Measurements from ENCODE around the gene PAGE1.
"Not testable (repeated sequence)": the region's sequence is repeated elsewhere in the genome, so short reads cannot be mapped to it uniquely, and the experiment has no call there.

PAGE1 gene

GRCh38 chrX:49695276-49696180, at the start of gene PAGE1:
Gene PAGE1 (minus strand): TSS chrX:49695984. CDS start chrX:49694770, 1,214 bp downstream.
- DNase-seq (ENCODE audit: low spot score), result no peak

DNA sequence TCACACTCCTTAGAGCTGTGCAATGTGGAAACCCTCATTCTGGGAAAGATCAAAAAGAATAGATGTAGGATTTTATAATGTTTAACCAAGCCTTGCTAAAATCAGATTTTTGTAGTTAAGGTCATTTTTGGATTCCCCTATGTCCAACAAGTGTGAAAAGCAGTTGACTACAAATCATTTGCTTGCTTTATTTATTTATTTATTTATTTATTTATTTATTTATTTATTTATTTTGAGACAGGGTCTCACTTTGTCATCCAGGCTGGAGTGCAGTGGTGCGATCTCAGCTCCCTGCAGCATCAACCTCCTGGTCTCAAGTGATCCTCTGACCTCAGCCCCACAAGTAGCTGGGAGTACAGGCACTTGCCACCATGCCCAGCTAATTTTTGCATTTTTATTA, 45.7 kb upstream of the PAGE1 start:
- not testable (repeated sequence) for DNase-seq (ENCODE audit: low spot score)

DNA sequence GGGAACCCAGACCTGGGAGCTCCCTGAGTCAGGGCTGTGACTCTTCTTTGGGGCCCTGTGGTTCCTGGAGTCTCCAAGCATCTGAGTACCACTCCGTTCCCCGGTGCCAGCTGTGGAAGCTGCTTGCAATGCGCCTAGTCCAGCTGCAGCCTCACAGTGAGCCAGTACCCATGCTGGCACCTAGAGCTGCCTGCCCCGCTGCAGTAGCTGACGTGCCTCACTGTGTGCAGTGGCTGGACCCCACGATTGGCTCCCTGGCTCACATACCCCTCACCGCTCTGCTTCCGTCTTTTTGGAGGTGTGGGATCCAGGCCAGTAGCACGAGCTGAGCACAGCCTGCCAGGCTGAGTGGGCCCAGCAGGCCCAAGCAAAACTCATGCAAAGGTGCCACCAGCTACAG, 32.1 kb upstream of the PAGE1 start:
- DNase-seq (ENCODE audit: low spot score), result no peak

DNA sequence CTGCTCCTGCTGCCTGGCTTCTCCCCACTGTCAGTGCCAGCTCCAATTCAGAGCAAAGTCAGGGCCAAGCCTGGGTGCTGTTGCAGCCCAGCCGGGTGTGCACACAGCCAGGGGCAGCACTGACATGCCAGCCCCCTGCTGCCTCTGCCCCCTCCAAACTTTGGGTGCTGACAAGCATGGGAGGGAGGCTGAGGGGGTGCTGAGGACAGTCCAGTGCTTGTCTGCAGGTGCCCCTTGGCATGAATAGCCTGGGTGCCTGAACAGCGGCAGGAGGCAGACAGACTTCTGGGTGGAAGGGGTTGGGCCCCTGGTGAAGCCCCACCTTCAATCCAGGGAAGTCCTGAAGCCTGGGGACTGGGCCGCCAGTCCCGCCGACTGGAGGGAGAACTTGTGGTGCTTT, 31.2 kb upstream of the PAGE1 start:
- no peak for DNase-seq (ENCODE audit: low spot score)

GRCh38 chrX:49725923-49726904, 30.4 kb upstream of the PAGE1 start:
- DNase-seq (ENCODE audit: low spot score), result no peak

- DNase-seq (ENCODE audit: low spot score), result no peak
Measured at GRCh38 chrX:49725401-49725800, 29.6 kb upstream of the PAGE1 start.

- DNase-seq (ENCODE audit: low spot score), result not testable (repeated sequence)
Measured at GRCh38 chrX:49720106-49720505, 24.3 kb upstream of the PAGE1 start.

DNA sequence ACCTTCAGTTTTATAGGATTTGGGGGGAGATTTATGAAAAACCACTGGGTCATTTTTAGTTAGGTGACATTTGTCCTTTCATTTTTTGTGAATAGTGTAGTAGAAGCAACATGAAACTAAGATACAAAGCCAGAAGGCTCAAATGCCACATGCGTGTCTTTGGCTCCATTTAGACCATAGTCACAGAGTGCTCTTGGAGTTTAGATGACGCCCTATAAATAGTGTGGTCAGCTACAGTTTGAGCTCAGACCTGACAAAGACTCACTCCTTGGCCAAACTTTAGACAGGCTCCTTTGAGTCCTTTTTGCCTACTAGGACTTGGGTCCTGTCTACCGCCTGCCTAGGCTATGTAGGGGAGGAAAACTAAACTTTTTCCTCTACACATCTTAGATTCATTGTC, 16.8 kb upstream of the PAGE1 start:
- no peak for DNase-seq (ENCODE audit: low spot score)

DNA sequence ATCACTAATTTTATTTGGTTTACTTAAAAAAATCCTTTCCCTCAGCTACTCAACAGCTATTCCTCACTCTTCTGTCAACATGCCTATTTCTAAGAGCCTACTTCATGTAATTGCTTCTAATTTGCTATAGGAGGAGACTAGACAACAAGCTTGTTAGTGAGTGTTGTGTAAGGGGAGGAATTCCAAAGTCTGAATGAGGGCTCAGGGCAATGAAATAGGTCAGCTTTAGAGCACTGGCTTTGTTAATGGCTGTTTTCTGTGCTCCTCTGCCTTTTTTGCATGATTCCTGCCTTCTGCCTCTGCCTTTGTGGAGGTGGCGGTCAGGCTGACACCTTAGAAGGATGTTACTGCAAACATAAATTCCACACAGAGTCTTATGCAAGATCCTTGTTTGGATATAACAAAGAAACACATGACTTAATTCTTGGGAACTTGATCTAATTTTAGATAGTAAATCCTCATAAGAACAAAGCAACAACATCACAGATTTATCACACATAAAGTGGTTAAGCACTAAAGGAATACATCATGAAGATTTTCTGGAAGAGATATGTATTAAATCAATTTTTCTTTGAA, 15.0 kb upstream of the PAGE1 start:
- DNase-seq (ENCODE audit: low spot score), result no peak

DNA sequence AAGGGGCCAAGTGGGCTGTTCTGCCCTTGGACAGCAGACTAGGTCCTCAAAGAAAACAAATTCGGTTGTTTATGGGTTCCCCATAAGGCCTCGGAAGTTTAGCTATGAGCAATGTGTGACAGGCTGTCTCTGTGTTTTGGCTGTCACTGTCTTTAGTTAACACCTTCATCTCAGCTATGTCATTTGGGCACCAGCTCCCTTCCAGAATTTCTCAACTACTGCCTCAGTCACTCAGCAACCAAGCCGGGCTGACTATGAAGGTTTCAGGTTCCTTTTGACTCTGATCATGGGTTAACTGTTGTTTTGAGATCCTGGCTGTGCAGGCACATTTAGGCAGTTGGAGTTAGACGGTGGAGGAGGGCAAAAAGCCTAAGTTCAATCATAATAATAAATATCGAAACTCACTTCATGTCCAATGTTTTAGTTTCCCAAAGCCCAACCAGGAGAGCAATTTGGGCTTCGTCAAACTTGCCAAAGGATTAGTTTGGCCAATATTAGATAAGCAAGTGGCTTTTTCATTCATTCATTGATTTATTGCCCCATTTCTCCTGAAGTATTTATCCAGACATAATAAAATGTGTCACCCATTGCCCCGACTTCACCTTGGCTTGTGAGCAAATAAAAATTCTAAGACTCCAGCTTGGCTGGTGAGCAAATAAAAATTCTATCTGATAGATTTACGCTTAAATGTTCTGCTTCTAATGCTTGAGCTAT, 9.1 kb upstream of the PAGE1 start:
- DNase-seq (ENCODE audit: low spot score), result no peak

DNA sequence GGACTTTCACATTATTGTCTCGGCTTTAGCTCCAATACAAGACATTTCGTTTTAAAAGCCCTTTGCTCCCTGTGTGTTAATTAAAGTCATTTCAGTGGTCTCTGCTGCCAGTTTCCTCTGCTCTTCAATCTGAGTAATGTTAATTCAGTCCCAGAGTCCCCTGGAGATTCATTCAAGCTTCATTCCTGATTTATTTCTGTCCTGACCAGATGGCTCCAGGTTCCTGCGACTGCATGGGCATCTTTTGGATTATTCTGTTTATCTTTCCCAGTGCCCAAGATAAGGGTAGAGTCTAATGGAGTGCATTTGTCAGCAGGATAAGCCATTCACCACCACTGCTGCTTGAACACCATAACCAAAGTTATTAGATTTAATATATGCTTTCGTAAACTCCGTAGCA, 6.1 kb upstream of the PAGE1 start:
- DNase-seq (ENCODE audit: low spot score), result no peak

GRCh38 chrX:49701323-49701722, 5.5 kb upstream of the PAGE1 start:
- DNase-seq (ENCODE audit: low spot score), result no peak

DNA sequence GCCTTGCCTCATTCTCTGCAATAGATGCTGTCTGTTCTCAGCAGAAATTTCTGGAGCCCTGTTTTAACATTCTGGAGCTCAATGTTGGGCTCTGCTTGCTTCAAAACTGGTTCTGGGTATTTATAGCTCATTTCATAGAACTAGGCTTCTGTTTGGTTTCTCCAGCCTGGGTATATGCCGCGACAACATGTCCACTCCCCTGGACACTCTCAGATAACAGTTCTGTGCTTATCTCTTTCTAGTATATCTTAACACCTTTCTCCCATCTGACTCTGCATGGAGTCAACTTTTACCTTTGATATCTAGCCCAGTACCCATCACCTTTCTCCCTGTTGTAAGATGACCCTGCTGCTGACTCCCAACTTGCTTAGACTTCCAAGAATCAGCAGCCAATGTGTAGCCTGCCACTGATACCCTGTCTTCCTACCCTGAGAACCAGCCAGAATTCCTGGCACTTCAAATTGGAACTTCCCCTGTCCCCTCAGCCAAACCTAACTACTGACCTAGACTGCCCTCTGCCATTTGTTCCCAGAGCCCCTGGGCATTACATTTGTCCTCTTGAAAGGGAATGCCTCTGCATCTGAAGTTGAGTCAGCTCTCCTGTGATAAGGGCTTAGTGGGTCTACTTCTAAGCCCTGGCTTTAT, 20.6 kb downstream of the PAGE1 start:
- no peak for DNase-seq (ENCODE audit: low spot score)

DNA sequence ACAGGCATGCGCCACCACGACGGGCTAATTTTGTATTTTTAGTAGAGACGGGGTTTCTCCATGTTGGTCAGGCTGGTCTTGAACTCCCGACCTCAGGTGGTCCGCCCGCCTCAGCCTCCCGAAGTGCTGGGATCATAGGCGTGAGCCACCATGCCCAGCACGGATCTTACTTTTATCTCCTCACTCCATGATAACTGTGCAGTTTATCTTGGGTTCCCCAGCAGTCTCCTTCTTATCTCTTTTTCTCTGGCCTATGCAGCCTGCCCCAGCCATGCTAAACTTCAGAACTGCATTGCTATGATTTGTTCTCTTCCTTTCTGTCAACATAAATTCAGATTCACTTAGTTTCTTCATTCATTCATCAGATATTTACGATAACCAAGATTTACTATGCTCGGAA, 22.4 kb downstream of the PAGE1 start:
- no peak for DNase-seq (ENCODE audit: low spot score)

DNA sequence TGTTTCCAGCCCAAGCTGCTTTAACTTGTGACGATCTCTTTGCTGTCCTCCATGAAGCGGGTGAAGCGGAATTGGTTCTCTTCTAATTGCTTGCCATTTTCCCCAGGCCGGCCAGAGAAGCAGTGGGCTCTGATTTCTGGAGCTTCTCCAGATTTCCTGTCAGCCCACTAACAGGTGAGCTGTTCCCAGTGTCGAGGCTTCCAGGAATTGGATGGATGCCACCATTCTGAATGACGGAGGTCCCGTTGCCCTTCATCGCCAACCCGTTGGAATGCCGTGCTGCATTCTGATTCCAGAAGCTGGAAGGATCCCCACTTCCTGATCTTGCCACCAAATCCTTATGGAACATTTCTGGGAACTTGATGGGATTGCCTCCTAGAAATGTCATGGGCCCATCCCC, 31.0 kb downstream of the PAGE1 start:
- DNase-seq (ENCODE audit: low spot score), result no peak

- DNase-seq (ENCODE audit: low spot score), result no peak
Measured at GRCh38 chrX:49661881-49662280, 33.9 kb downstream of the PAGE1 start.

DNA sequence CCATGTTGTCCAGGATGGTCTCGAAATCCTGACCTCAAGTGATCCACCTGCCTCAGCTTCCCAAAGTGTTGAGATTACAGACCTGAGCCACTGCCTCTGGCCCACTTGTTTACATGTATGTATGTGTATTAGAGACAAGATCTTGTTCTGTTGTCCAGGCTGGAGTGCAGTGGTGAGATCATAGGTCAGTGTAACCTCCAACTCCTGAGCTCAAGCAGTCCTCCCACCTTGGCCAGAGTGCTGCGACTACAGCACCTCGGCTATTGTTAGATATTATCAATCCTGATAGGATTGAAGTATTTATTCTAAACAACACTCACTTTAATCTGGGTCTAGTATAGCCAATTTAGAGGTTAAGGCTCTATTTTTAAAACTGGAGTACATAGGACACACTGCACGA, 36.0 kb downstream of the PAGE1 start:
- no peak for DNase-seq (ENCODE audit: low spot score)

DNA sequence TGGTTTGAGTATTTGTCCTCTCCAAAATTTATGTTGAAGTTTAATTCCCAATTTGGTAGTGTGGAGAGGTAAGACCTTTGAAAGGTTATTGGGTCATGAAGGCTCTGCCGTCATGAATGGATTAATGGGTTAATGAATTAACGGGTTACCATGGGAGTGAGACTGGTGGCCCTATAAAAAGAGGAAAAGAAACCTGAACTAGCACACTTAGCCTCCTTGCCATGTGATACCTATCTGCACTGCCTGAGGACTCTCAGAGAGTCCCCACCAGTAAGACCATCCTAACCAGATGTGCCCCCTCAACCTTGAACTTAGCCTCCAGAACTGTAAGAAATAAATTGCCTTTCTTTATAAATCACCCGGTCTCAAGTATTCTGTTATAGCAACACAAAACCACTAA, 39.3 kb downstream of the PAGE1 start:
- no peak for DNase-seq (ENCODE audit: low spot score)

DNA sequence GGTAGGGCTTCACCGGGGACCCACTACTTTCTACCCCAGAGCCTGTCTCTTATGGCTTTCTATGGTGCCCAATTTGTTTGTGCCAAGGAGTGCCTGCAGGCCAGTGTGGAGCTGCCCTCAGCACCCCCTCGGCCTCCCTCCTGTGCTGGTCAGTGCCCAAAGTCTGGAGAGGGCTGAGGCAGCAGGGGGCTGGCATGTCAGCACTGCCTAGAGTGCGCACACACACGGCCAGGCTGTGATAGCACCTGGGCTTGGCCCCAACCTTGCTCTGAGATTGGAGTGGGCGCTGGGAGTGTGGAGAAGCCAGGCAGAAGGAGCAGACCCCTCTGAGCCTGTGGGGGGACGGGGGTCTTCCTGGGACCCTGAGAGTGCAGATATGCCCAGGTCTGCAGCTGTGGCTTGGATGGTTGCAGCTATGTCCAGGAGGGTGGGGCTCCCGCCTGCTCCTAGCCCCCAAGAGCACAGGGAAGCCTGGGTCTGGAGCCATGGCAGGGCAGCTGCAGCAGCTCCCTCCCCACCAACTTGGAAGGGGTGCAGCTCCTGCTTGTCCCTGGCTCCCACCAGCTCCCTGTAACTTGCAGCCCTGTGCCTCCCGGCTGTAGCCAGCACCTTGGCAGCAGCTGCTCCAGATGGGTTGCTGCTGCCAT, 50.7 kb downstream of the PAGE1 start:
- DNase-seq (ENCODE audit: low spot score), result no peak

Data from AG20443 (cell line).